WI38 (cell line): ENCODE data around the gene LRP10.

Source experiments
- H3K4me3 ChIP-seq: 2 replicates; pipeline ENCODE4 v1.5.1; 2011; ENCODE audit warnings: low read depth, mild to moderate bottlenecking, control low read depth, low read length
- CTCF ChIP-seq: IDR thresholded peaks from 2 replicates; pipeline ENCODE4 v1.5.1; 2012; ENCODE audit warnings: low read depth, mild to moderate bottlenecking, control low read depth, low read length

The LRP10 gene

GRCh38 chr14:22871224-22872032, at the start of gene LRP10:
TSS of gene LRP10 (plus strand) at chr14:22871740. CDS start at chr14:22872304, 564 bp downstream.
- H3K4me3 ChIP-seq: peak within 1 kb of the TSS; percentile 90
- TF ChIP-seq CTCF: no peak

GRCh38 chr14:22822016-22822570, 49.4 kb upstream of the LRP10 start:
- TF ChIP-seq CTCF: no peak
- H3K4me3 ChIP-seq: no peak overlapping the region

- TF ChIP-seq CTCF: peak; percentile 75
- peak overlapping the region; percentile 38 for H3K4me3 ChIP-seq
Observed at GRCh38 chr14:22822571-22823098, 48.9 kb upstream of the LRP10 start.

GRCh38 chr14:22824711-22825359, 46.7 kb upstream of the LRP10 start:
- TF ChIP-seq CTCF: no peak
- peak overlapping the region; percentile 13; the same call in 1 of the 2 replicates for H3K4me3 ChIP-seq

GRCh38 chr14:22829076-22829660, 42.4 kb upstream of the LRP10 start:
- peak overlapping the region; percentile 98 for H3K4me3 ChIP-seq

GRCh38 chr14:22829661-22830442, 41.7 kb upstream of the LRP10 start, which contains the start of gene MRPL52:
TSS of gene MRPL52 (plus strand) at chr14:22829887. CDS start at chr14:22829913, 26 bp downstream.
- peak within 1 kb of the TSS; percentile 98 for H3K4me3 ChIP-seq
- no peak for TF ChIP-seq CTCF
